ENCODE measurements around the gene ADAMTS9.

ADAMTS9 gene

DNA sequence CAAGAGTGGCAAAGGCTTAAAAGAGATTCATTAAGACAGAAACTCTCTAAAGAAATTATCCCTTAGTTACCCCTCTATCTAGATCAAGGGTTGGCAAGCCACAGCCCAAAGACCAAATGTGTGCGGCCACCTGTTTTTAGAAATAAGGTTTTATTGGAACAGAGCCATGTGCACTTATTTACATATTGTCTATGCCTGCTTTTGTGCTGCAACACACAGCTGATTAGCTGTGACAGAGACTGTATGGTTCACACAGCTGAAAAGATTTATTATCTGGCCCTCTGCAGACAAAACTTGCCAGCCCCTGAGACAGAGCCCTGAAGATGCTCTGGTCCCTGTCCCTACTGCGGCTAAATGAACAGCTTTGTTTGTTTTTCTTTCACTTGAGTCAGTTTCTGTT is 88.1 kb downstream of the ADAMTS9 start:
- Histone ChIP-seq H3K9me2 (replicated peaks; ENCODE audit: low read depth, low read length) (no peaks in the 10 kb centered on the region), H3K4me2 (ENCODE audit: low read depth, low read length, poor library complexity, severe bottlenecking) (no peak overlapping the region), H3K27me3 (ENCODE audit: insufficient read depth, low read length, poor library complexity, severe bottlenecking) (no peaks in the 10 kb centered on the region), H3K4me3 (ENCODE audit: low read length, poor library complexity, severe bottlenecking) (no peak overlapping the region), H3K79me2 (ENCODE audit: insufficient read depth, low read length) (no peaks in the 10 kb centered on the region), H3K4me1 (ENCODE audit: insufficient read depth, low read length, poor library complexity, severe bottlenecking) (no peaks in the 10 kb centered on the region), H3K9me3 (ENCODE audit: insufficient read depth, low read depth, low read length) (no peaks in the 10 kb centered on the region), H3K9ac (ENCODE audit: low read depth, low read length, poor library complexity, severe bottlenecking) (no peak overlapping the region), H4K20me1 (ENCODE audit: insufficient read depth, low read length, poor library complexity, severe bottlenecking) (no peaks in the 10 kb centered on the region), H3K36me3 (ENCODE audit: insufficient read depth, low read length) (no peaks in the 10 kb centered on the region), H2AFZ (ENCODE audit: low read length) (no peak overlapping the region), H3F3A (ENCODE audit: low read depth) (no peaks in the 10 kb centered on the region)
- TF ChIP-seq EZH2phosphoT487 (IDR thresholded peaks at IDR 0.05; ENCODE audit: borderline replicate concordance): no peak
- TF ChIP-seq, protein P1, sequence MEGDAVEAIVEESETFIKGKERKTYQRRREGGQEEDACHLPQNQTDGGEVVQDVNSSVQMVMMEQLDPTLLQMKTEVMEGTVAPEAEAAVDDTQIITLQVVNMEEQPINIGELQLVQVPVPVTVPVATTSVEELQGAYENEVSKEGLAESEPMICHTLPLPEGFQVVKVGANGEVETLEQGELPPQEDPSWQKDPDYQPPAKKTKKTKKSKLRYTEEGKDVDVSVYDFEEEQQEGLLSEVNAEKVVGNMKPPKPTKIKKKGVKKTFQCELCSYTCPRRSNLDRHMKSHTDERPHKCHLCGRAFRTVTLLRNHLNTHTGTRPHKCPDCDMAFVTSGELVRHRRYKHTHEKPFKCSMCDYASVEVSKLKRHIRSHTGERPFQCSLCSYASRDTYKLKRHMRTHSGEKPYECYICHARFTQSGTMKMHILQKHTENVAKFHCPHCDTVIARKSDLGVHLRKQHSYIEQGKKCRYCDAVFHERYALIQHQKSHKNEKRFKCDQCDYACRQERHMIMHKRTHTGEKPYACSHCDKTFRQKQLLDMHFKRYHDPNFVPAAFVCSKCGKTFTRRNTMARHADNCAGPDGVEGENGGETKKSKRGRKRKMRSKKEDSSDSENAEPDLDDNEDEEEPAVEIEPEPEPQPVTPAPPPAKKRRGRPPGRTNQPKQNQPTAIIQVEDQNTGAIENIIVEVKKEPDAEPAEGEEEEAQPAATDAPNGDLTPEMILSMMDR (conservative IDR thresholded peaks at IDR 0.05; ENCODE audit: low read length): no peak

DNA sequence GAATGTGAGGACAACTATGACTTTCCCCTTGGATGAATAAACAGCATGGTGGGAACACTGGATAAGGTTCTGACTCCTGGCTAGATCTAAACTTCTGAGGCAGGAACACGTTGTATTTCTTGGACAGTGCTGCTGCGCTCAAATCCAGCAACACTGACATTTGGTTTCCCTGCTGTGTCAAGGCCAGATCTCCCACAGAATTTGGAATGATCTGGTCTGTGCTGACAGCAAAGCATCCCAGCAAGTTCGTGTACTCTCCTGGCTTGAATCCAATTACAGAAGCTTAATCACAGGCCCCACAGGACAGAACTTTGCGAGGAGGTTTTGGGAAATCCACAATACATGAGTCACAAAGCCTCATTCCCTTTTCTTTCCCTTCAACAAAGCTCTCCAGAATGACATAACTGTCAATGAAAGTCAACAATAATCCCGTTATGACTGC is 92.5 kb downstream of the ADAMTS9 start:
- Histone ChIP-seq H3K4me3 (ENCODE audit: low read length, poor library complexity, severe bottlenecking) (no peak overlapping the region), H3K27me3 (ENCODE audit: insufficient read depth, low read length, poor library complexity, severe bottlenecking) (no peaks in the 10 kb centered on the region), H3K4me2 (ENCODE audit: low read depth, low read length, poor library complexity, severe bottlenecking) (no peak overlapping the region), H2AFZ (ENCODE audit: low read length) (no peak overlapping the region), H3K36me3 (ENCODE audit: insufficient read depth, low read length) (no peaks in the 10 kb centered on the region), H3F3A (ENCODE audit: low read depth) (no peaks in the 10 kb centered on the region), H3K4me1 (ENCODE audit: insufficient read depth, low read length, poor library complexity, severe bottlenecking) (no peaks in the 10 kb centered on the region), H4K20me1 (ENCODE audit: insufficient read depth, low read length, poor library complexity, severe bottlenecking) (no peaks in the 10 kb centered on the region), H3K9me3 (ENCODE audit: insufficient read depth, low read depth, low read length) (no peaks in the 10 kb centered on the region), H3K79me2 (ENCODE audit: insufficient read depth, low read length) (no peaks in the 10 kb centered on the region), H3K9ac (ENCODE audit: low read depth, low read length, poor library complexity, severe bottlenecking) (no peak overlapping the region), H3K9me2 (replicated peaks; ENCODE audit: low read depth, low read length) (no peaks in the 10 kb centered on the region)
- TF ChIP-seq EZH2phosphoT487 (IDR thresholded peaks at IDR 0.05; ENCODE audit: borderline replicate concordance): no peak
- TF ChIP-seq, protein P1 (conservative IDR thresholded peaks at IDR 0.05; ENCODE audit: low read length): no peak

DNA sequence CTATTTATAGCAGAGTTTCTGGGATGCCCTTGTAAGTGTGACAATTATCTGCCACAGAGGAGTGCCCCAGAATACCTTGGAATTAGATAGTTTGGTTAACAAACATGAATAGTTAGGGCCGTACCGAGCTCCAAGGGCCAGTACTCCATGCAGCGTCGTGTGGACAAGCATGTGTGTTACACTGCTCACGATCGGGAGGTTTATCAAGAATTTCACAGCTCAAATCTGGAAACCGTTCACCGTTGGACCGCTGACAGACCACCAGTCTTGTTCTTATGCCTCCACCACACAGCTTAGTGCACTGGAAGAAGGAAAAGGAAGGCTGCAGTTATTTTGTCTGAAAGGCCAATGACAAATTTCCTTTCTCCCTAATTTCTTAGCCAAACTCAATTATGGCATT is 93.7 kb downstream of the ADAMTS9 start:
- Histone ChIP-seq H3K9me3 (ENCODE audit: insufficient read depth, low read depth, low read length) (no peaks in the 10 kb centered on the region), H3K4me1 (ENCODE audit: insufficient read depth, low read length, poor library complexity, severe bottlenecking) (no peaks in the 10 kb centered on the region), H3K9ac (ENCODE audit: low read depth, low read length, poor library complexity, severe bottlenecking) (no peak overlapping the region), H2AFZ (ENCODE audit: low read length) (no peak overlapping the region), H4K20me1 (ENCODE audit: insufficient read depth, low read length, poor library complexity, severe bottlenecking) (no peaks in the 10 kb centered on the region), H3F3A (ENCODE audit: low read depth) (no peaks in the 10 kb centered on the region), H3K4me2 (ENCODE audit: low read depth, low read length, poor library complexity, severe bottlenecking) (no peak overlapping the region), H3K4me3 (ENCODE audit: low read length, poor library complexity, severe bottlenecking) (no peak overlapping the region), H3K36me3 (ENCODE audit: insufficient read depth, low read length) (no peaks in the 10 kb centered on the region), H3K9me2 (replicated peaks; ENCODE audit: low read depth, low read length) (no peaks in the 10 kb centered on the region), H3K27me3 (ENCODE audit: insufficient read depth, low read length, poor library complexity, severe bottlenecking) (no peaks in the 10 kb centered on the region), H3K79me2 (ENCODE audit: insufficient read depth, low read length) (no peaks in the 10 kb centered on the region)
- TF ChIP-seq, protein P1 (conservative IDR thresholded peaks at IDR 0.05; ENCODE audit: low read length): no peak
- no peak for TF ChIP-seq EZH2phosphoT487 (IDR thresholded peaks at IDR 0.05; ENCODE audit: borderline replicate concordance)

All from Loucy (cell line).